Measurements from ENCODE around the gene NPFFR2. TPM values are rescaled to one million over a fixed set of nuclear protein-coding genes. Genes with fewer than 3 reads are reported as not detected.
"Not testable (repeated sequence)": the region's sequence is repeated elsewhere in the genome, so short reads cannot be mapped to it uniquely, and the experiment has no call there.

Gene NPFFR2
- total RNA-seq, 1 experiment from 2014 or later = not detected

GRCh38 chr4:72109364-72109763 is 77.6 kb downstream of the NPFFR2 start:
- in situ Hi-C loops (cut with HindIII; ENCODE audit: low pct_unique_long_range_greater_than_20kb, low sequenced_read_pairs) = no loop called here

GRCh38 chr4:72109959-72110497 is 78.2 kb downstream of the NPFFR2 start:
- in situ Hi-C loops (cut with HindIII; ENCODE audit: low pct_unique_long_range_greater_than_20kb, low sequenced_read_pairs) = no loop called here
- DNase-seq (ENCODE audit: low read depth) = no peak

More at GRCh38 chr4:72109364-72109763, 77.6 kb downstream of the NPFFR2 start:
- no peak for DNase-seq (ENCODE audit: low read depth)

GRCh38 chr4:72110886-72111285 is 79.1 kb downstream of the NPFFR2 start:
- DNase-seq (ENCODE audit: low read depth) = no peak
- in situ Hi-C loops (cut with HindIII; ENCODE audit: low pct_unique_long_range_greater_than_20kb, low sequenced_read_pairs) = no loop called here

- in situ Hi-C loops (cut with HindIII; ENCODE audit: low pct_unique_long_range_greater_than_20kb, low sequenced_read_pairs) = no loop called here
Observed at GRCh38 chr4:72111863-72112262, 80.1 kb downstream of the NPFFR2 start.

GRCh38 chr4:72112514-72113156 is 80.8 kb downstream of the NPFFR2 start:
- in situ Hi-C loops (cut with HindIII; ENCODE audit: low pct_unique_long_range_greater_than_20kb, low sequenced_read_pairs) = no loop called here

More at GRCh38 chr4:72111863-72112262, 80.1 kb downstream of the NPFFR2 start:
- no peak for DNase-seq (ENCODE audit: low read depth)

GRCh38 chr4:72118017-72118416 is 86.2 kb downstream of the NPFFR2 start:
- DNase-seq (ENCODE audit: low read depth) = no peak
- in situ Hi-C loops (cut with HindIII; ENCODE audit: low pct_unique_long_range_greater_than_20kb, low sequenced_read_pairs) = no loop called here

More at GRCh38 chr4:72112514-72113156, 80.8 kb downstream of the NPFFR2 start:
- DNase-seq (ENCODE audit: low read depth) = peak; percentile 86

- no peak for DNase-seq (ENCODE audit: low read depth)
- in situ Hi-C loops (cut with HindIII; ENCODE audit: low pct_unique_long_range_greater_than_20kb, low sequenced_read_pairs) = no loop called here
Observed at GRCh38 chr4:72119946-72120345, 88.1 kb downstream of the NPFFR2 start.

- DNase-seq (ENCODE audit: low read depth) = no peak
- in situ Hi-C loops (cut with HindIII; ENCODE audit: low pct_unique_long_range_greater_than_20kb, low sequenced_read_pairs) = no loop called here
Observed at GRCh38 chr4:72128741-72129140, 96.9 kb downstream of the NPFFR2 start.

GRCh38 chr4:72136429-72136828 is 104.6 kb downstream of the NPFFR2 start:
- in situ Hi-C loops (cut with HindIII; ENCODE audit: low pct_unique_long_range_greater_than_20kb, low sequenced_read_pairs) = no loop called here
- DNase-seq (ENCODE audit: low read depth) = peak; percentile 67

GRCh38 chr4:72139997-72140396 is 108.2 kb downstream of the NPFFR2 start:
- in situ Hi-C loops (cut with HindIII; ENCODE audit: low pct_unique_long_range_greater_than_20kb, low sequenced_read_pairs); DNase-seq (ENCODE audit: low read depth): not testable (repeated sequence)

- DNase-seq (ENCODE audit: low read depth) = no peak
- in situ Hi-C loops (cut with HindIII; ENCODE audit: low pct_unique_long_range_greater_than_20kb, low sequenced_read_pairs) = no loop called here
Observed at GRCh38 chr4:72144241-72144640, 112.4 kb downstream of the NPFFR2 start.

GRCh38 chr4:72152731-72153130 is 120.9 kb downstream of the NPFFR2 start:
- in situ Hi-C loops (cut with HindIII; ENCODE audit: low pct_unique_long_range_greater_than_20kb, low sequenced_read_pairs) = no loop called here
- no peak for DNase-seq (ENCODE audit: low read depth)

- DNase-seq (ENCODE audit: low read depth); in situ Hi-C loops (cut with HindIII; ENCODE audit: low pct_unique_long_range_greater_than_20kb, low sequenced_read_pairs): not testable (repeated sequence)
Observed at GRCh38 chr4:72153634-72154033, 121.8 kb downstream of the NPFFR2 start.

- DNase-seq (ENCODE audit: low read depth) = not testable (repeated sequence)
Observed at GRCh38 chr4:72169285-72169684, 137.5 kb downstream of the NPFFR2 start.

GRCh38 chr4:72169861-72170260 is 138.1 kb downstream of the NPFFR2 start:
- no peak for DNase-seq (ENCODE audit: low read depth)
- in situ Hi-C loops (cut with HindIII; ENCODE audit: low pct_unique_long_range_greater_than_20kb, low sequenced_read_pairs) = no loop called here

More at GRCh38 chr4:72169285-72169684, 137.5 kb downstream of the NPFFR2 start:
- in situ Hi-C loops (cut with HindIII; ENCODE audit: low pct_unique_long_range_greater_than_20kb, low sequenced_read_pairs) = not testable (repeated sequence)

GRCh38 chr4:72171761-72172160 is 140.0 kb downstream of the NPFFR2 start:
- no peak for DNase-seq (ENCODE audit: low read depth)
- in situ Hi-C loops (cut with HindIII; ENCODE audit: low pct_unique_long_range_greater_than_20kb, low sequenced_read_pairs) = no loop called here

GRCh38 chr4:72179342-72179741 is 147.5 kb downstream of the NPFFR2 start:
- no peak for DNase-seq (ENCODE audit: low read depth)
- in situ Hi-C loops (cut with HindIII; ENCODE audit: low pct_unique_long_range_greater_than_20kb, low sequenced_read_pairs) = no loop called here

GRCh38 chr4:72186714-72187113 is 154.9 kb downstream of the NPFFR2 start:
- in situ Hi-C loops (cut with HindIII; ENCODE audit: low pct_unique_long_range_greater_than_20kb, low sequenced_read_pairs) = no loop called here
- no peak for DNase-seq (ENCODE audit: low read depth)

- in situ Hi-C loops (cut with HindIII; ENCODE audit: low pct_unique_long_range_greater_than_20kb, low sequenced_read_pairs) = no loop called here
- DNase-seq (ENCODE audit: low read depth) = no peak
Observed at GRCh38 chr4:72194046-72194445, 162.2 kb downstream of the NPFFR2 start.

GRCh38 chr4:72194453-72194852 is 162.7 kb downstream of the NPFFR2 start:
- in situ Hi-C loops (cut with HindIII; ENCODE audit: low pct_unique_long_range_greater_than_20kb, low sequenced_read_pairs) = no loop called here
- no peak for DNase-seq (ENCODE audit: low read depth)

Data from Caki2 (cell line).